Measurements from ENCODE around the gene ABCD3.

The ABCD3 gene

DNA sequence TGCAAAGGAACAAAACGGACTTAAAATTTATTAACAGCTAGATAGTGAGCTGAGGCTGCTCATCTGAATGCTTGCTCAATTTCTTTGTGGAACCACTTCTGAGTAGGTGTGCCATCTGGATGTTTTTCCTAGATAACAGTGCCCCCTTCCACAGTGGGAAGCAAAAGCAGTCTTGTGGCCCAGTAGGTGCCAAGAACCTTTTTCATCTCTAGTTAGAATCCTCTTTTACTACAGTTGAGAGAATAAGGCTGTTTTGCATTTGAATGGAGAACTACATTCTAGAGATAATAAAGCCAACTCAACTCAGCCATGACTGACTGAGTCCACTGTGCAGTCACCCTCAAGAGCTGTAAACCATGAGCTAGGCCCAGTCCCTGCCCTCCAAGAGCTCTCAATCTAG is 110.1 kb downstream of the ABCD3 start:
- peak; percentile 48 for DNase-seq

DNA sequence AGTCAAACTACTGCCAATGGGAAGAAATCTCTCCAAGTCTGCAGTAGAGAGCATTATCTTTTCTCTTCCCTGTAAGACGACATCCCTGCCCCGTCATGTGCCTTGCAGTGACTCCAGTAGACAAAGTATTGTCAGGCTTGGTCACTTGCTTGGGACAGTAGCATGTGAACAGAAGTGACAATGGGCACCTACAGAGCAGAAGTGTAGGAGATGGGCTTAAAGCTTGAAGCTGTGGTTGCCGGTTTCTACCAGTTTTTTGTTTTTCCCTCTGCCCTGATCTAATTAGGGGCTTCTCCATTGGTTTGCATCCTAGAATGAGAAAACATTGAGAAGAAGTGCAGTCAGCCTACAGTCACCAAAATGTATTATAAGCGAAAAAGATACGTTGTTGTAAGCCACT is 110.6 kb downstream of the ABCD3 start:
- no peak for DNase-seq

GRCh38 chr1:94529416-94529815 is 111.2 kb downstream of the ABCD3 start:
- no peak for DNase-seq

DNA sequence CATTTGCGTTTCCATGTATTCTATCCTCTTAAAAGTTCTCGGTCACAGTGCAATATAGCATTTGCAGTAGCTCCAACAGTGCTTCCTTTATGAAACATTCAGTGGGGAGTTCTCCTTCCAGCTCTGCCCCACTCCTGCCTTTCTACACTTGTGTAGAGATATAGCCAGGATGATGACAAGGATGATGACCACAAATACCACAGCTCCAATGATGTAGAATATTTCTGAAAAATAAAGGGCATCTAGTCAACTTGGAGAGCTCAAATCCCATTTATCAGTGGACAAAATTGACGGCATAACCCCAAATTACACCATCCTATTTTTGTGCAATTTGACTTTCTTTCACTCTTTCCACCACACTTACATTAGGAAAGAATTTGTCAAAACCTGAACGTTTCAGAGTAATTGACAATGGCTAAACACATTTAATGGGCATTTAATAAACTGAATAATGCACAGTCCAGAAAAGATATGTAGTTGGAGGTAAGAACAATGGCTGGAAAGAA is 112.2 kb downstream of the ABCD3 start:
- no peak for DNase-seq

GRCh38 chr1:94531664-94532063 is 113.5 kb downstream of the ABCD3 start:
- DNase-seq: no peak

DNA sequence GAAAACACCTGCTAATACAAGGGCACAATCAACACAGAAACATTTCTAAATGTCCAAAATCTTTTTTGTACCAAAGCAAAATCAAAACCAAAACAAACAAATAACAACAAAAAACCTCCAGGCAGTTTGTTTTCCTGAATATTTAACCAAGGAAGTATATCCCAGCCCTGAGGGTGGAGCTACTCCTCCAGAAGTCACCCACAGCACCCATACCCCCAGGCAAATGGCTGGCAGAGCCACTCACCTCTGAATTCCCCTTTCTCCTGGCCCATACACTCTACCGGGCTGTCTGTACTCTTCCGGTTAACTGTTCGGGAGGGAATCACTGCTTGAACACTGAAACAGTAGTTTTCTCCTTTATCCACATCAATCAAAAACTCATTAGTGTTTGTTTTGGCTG is 113.9 kb downstream of the ABCD3 start:
- peak; percentile 52 for DNase-seq

DNA sequence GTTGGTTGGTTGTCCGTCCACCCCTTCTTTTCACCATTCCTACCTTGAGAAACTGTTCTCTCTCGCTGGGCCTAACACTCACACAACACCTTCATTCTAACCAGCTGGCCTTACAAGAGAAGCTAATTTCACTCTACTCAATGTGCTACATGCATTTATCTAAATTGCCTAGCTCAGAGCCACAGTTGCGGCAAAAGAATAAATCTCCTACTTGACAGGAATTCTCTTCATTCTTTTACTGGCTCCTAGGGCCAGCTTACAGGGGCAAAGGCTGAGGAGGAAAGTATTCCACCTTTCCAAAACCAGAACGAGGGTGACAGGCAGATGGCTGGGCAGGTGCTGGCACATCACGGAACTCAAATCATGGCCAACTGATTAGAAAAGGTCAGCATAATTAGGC is 116.9 kb downstream of the ABCD3 start:
- DNase-seq: no peak

DNA sequence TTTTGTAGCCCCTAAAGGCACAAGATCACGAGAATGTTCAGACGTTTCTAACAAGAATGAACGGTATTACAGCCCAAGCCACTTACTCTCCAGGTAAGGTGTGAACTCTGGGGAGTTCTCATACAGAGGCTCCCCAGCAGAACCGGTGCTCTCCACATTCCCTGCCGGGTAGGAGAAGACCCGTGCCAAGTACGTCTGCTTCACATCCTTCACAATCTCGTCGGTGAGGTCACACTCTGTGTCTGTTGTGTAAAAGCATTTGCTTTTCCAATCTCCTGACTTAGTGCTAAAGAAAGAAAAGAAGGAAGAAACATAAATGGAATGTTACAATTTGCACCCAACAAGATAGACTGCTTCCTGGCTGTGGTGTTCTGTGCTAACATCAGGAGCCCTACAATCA is 117.7 kb downstream of the ABCD3 start:
- no peak for DNase-seq

- DNase-seq: no peak
Measured at GRCh38 chr1:94537254-94537653, 119.1 kb downstream of the ABCD3 start.

DNA sequence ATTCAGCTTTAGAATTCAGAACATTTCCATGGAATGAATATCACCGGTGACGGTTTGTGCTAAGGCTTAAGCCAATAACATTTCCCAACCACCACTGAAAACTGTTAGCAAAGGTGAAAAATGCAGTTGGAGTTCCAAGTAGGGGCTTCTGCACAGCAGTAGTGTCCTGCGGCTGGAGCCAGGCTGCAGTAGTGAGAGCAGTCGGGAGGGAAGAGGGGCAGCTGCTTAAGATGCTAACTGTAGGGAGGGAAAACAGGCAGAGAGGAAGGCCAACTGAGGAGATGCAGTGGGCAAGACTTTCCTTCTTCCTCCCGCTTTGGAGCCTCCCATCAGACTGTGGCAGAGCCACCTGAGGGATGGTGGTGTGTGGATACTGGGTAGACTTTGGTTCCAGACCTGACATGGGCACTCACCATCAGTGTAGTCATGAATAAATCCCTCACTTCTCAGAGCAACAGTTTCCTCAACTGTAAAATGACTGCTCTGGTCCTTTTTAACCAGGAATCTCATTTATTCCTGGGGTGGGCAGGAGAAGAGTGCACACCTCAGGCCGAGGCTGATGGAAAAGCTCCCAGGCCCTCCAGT is 120.1 kb downstream of the ABCD3 start:
- DNase-seq: no peak

DNA sequence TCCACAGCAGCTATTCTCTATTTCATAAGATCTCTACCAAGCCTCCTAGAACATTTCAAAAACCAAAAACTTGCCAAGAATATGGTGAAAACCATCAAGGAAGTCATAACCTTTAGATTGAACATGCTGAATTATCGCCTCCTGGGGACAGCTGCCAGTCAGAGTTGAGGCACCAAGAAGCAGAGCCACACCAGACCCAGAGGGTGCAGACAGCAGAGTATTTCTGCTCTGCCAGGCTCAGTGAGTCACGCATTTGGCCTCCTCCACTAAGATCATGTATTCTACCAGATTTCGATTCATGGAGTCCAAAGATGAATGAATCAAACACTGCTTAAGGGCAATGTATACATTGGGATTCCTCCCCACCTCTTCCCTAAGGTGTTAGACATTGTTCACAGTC is 121.3 kb downstream of the ABCD3 start:
- peak; percentile 79 for DNase-seq

GRCh38 chr1:94540440-94541245 is 122.5 kb downstream of the ABCD3 start:
- no peak for DNase-seq

GRCh38 chr1:94541246-94542087 is 123.3 kb downstream of the ABCD3 start, which contains the start of gene F3:
Gene F3, minus strand, starts transcription at chr1:94541759. Its CDS starts 123 bp downstream, at chr1:94541636.
- DNase-seq: peak; percentile 95

GRCh38 chr1:94542088-94542870 is 124.1 kb downstream of the ABCD3 start:
- peak; percentile 88 for DNase-seq

GRCh38 chr1:94543001-94543400 is 124.8 kb downstream of the ABCD3 start:
- DNase-seq: peak; percentile 64

- DNase-seq: peak; percentile 57
Measured at GRCh38 chr1:94543893-94544635, 125.9 kb downstream of the ABCD3 start.

GRCh38 chr1:94544706-94545490 is 126.7 kb downstream of the ABCD3 start:
- DNase-seq: peak; percentile 69

DNA sequence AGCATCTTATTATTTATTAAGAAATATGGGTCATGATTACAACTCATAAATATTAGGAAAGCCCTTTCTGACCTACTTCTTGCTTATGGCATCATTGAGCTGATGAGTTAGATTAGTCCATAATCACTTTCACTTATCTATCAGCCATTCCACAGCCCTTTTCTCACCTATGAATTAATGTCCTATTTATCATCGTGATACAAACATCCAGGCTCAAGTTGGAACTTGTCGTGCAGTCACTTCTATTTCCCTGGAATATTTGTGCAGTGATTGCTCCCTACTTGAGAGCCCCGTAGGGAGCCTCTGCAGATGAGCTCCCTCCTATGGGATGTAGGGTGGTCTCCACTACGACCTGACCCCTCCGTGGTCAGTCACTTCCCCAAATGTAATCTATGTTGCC is 131.5 kb downstream of the ABCD3 start:
- DNase-seq: no peak

DNA sequence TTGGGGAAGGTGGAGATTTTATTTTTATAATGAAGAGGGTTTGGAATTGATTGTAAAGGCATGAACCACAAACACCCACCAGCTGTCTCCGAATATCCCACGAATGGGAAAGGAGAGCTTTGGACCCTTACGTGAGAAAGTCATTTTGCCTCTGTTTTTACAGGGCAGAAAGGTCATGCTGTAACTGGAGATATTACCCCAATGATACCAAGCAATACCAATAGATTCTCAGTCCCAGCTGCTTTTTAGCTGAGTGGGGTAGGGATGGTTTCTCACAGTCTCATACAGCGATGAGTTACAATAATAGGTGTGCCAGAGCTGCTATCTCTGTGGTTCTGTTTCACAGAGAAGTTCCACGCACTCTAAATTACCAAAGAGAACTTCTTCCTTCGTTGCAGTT is 132.2 kb downstream of the ABCD3 start:
- DNase-seq: no peak

DNA sequence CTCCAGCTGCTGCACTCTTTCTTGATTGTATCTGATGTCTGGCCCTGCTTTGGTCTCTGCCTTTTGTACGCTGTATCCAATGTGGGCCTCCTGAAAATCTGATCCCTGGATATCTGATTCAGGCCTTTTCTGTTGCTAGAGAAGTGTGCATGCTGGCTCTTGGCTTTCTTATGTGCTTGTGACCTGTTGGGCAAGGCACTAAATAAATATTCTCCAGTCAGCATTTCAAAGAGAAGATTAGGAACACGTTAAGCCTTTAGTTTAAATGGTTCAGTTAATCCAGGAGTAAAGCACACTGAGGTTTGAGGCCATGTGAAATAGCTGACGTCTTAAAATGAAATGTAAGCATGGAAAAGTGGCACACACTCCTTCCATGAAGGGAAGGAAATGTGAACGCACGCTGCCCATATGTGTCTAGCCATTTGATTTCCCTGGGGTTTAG is 132.6 kb downstream of the ABCD3 start:
- no peak for DNase-seq

- no peak for DNase-seq
Measured at GRCh38 chr1:94551449-94551848, 133.3 kb downstream of the ABCD3 start.

Data from EL (cell line).